Spleen (tissue), 7 donors: ENCODE data around the gene ENPP4.

ENCODE experiments used
- CTCF ChIP-seq, 11 experiments: fragments of 200-600 bp in 7 of 11; fragments of 450-650 bp in 4 of 11; sonication (generic) in 4 of 11; IDR thresholded peaks in 8 of 11; conservative IDR thresholded peaks in 3 of 11; 1 replicate in 7 of 11; 2 replicates in 4 of 11; pipeline versions ENCODE4 v1.4.0 to v1.8.0; 2016 to 2021; ENCODE audit warnings: antibody characterized with exemption in 11 of 11, inconsistent platforms in 4 of 11, mild to moderate bottlenecking in 1 of 11
- POLR2A ChIP-seq, 3 donors: fragments of 450-650 bp; IDR thresholded peaks; one replicate each; pipeline ENCODE4 v1.5.1; 2017; ENCODE audit warnings: antibody characterized with exemption in 3 of 3, mild to moderate bottlenecking in 1 of 3
- POLR2AphosphoS5 ChIP-seq, 3 donors: sonication (generic); formaldehyde crosslinking; IDR thresholded peaks; one replicate each; pipeline ENCODE4 v1.5.1; 2017; ENCODE audit warnings: antibody characterized with exemption in 3 of 3
- donor health status: DM: no; HTN: no; CAD: no; lungs with moderate emphysema.
- donor health status: DM: no; HTN: no; CAD: no.
- donor health status: DM: no; HTN: no; CAD: no.

DNA sequence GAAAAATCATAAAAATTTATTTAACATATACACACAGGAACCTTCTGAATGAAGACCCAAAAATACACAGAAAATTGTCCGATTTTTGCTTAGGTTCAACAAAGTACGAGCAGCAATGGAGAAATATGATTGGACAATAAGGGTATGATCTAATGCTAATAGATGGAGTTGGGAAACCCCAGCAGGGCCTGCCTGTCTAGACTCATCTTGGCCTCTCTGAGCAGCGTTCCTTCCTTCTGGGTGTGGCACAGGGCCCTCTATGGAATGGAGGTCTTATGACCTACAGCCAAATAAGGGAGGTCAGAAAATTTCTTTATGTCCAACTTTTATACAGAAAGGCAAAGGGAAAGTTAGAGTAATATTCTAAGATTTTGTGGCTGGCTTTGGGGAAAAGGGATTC is 27.7 kb upstream of the ENPP4 start:
- TF ChIP-seq POLR2A (IDR thresholded peaks at IDR 0.05), result no peak
- TF ChIP-seq CTCF (IDR thresholded peaks at IDR 0.05 in 8 of 11, conservative IDR thresholded peaks at IDR 0.05 in 3 of 11), result no peak
- no peak for TF ChIP-seq POLR2AphosphoS5 (IDR thresholded peaks at IDR 0.05)
